Psoas muscle (tissue), 8 donors: ENCODE measurements around the gene PPIA. TPM values are rescaled to one million over a fixed set of nuclear protein-coding genes. Genes with fewer than 3 reads are reported as not detected.

Source experiments
- ATAC-seq, 4 donors: fragments of 200-7000 bp; cut with Tn5 transposase; one replicate each; pipeline ENCODE4 v1.9.1; 2020; ENCODE audit warnings: moderate library complexity in 3 of 4, mild to moderate bottlenecking in 2 of 4
- DNase-seq, 2 donors: peaks; one replicate each; pipeline ENCODE4 v3.0.0-alpha.2; 2020
- H3K27ac ChIP-seq: fragments of 200-600 bp; one replicate; pipeline ENCODE4 v1.8.0; 2022
- H3K27me3 ChIP-seq, 3 donors: fragments of 200-600 bp in 1 of 3; one replicate each; pipeline versions ENCODE4 v1.6.1 to v1.8.0; 2013 to 2022; ENCODE audit warnings: low read length in 2 of 3, mild to moderate bottlenecking in 2 of 3, moderate library complexity in 1 of 3; ENCODE audit not compliant: insufficient read depth in 3 of 3
- H3K36me3 ChIP-seq, 2 donors: fragments of 200-600 bp in 1 of 2; one replicate each; pipeline versions ENCODE4 v1.6.1 to v1.8.0; 2013 to 2022; ENCODE audit warnings: low read depth in 1 of 2, mild to moderate bottlenecking in 1 of 2, moderate library complexity in 1 of 2; ENCODE audit not compliant: insufficient read depth in 1 of 2
- H3K4me1 ChIP-seq: fragments of 200-600 bp; one replicate; pipeline ENCODE4 v1.8.0; 2022
- H3K4me3 ChIP-seq: fragments of 200-600 bp; one replicate; pipeline ENCODE4 v1.8.0; 2022; ENCODE audit warnings: mild to moderate bottlenecking
- H3K9me3 ChIP-seq: fragments of 200-600 bp; one replicate; pipeline ENCODE4 v1.8.0; 2022
- WGBS, 3 donors: extraction: QIAGEN DNeasy Blood & Tissue Kit; methylation state at CpG; one replicate each; pipeline versions ENCODE4 v1.1.6 to v1.1.7; 2013; 5-methylcytosine and 5-hydroxymethylcytosine counted together
- intact Hi-C, 2 donors: fragments of 100-400 bp; cut with DNase I; formaldehyde crosslinking; loops; one replicate each; pipeline versions ENCODE4 v1.11.0 to v1.14.2; 2022
- polyA plus RNA-seq, 3 donors: library from polyadenylated mRNA; stranded (reverse); fragments of 200-250 nt; gene quantifications; one replicate each; pipeline ENCODE4 v1.2.3, GENCODE V29; 2013
- total RNA-seq, 4 donors: library from RNA; stranded (reverse); fragmentation: NEBNext Ultra II Directional in 2 of 4; extraction: Animal tissue kit (Norgen Biotek cat#: 25700) in 2 of 4; gene quantifications; one replicate each; pipeline versions ENCODE4 v1.2.1 to v1.2.4, GENCODE V29; 2021 to 2023
- TF ChIP-seq, protein P1 (sequence below): fragments of 200-600 bp; IDR thresholded peaks from one replicate; pipeline ENCODE4 v1.8.0; 2022; ENCODE audit warnings: antibody characterized with exemption
- donor health status: healthy with polysubstance abuse.
- donor health status: DM: no; HTN: no; CAD: no; lungs with moderate emphysema.
- donor health status: Bipolar disorder and iron deficiency.
- donor health status: healthy.
- donor health status: DM: yes; HTN: yes; CAD: no.
- donor health status: DM: no; HTN: no; CAD: no.
- donor health status: DM: no; HTN: no; CAD: no.
- donor health status: DM: yes; HTN: yes; CAD: no.

PPIA gene
- total and polyA plus RNA-seq, 7 donors = 251 to 3,448 (median 725) TPM

DNA sequence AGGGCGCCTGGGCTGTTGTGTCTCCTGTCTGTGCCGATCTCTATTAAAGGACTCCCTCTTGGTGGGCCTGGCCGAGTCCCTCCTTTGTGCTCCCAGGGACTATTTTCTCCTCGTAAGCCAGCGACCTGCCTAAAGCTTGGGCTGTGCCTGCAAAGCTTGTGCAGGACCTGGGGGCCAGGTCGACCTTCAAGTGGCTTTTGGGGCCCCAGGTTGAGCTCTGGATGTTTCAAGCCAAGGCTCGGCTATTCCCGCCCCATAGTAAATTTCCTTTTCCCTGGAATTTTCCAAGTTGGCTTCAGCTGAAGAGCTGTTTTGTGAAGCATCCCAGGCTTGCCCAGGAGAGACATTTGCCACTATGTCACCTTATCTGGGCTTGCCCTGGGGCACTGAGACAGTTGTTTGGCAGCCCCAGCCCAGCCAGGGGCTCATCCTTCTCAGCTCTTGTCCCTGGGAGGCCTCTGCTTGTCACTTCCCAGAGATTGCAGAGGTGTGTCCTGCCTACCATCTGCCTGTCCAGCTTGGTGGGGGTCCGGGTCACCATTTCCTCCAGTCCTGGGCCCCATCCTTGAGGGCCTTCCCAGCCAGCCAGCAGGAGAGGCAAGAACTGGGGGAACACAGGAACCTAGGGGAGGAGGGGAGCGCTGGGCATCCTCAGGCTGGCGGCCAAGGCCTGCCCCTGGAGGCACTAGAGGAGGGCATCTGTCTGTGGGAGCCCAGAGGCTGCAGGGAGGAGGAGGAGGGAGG lies 27.7 kb upstream of the PPIA start:
- Histone ChIP-seq H3K36me3 (peaks cover 3 to 39% of the 10 kb centered on the region in 2 donors), H3K4me3 (no peak overlapping the region), H3K27ac (peak overlapping the region; percentile 62), H3K9me3 (no peaks in the 10 kb centered on the region), H3K4me1 (peaks cover 35% of the 10 kb centered on the region), H3K27me3 (no peaks in the 10 kb centered on the region)
- TF ChIP-seq, protein P1, sequence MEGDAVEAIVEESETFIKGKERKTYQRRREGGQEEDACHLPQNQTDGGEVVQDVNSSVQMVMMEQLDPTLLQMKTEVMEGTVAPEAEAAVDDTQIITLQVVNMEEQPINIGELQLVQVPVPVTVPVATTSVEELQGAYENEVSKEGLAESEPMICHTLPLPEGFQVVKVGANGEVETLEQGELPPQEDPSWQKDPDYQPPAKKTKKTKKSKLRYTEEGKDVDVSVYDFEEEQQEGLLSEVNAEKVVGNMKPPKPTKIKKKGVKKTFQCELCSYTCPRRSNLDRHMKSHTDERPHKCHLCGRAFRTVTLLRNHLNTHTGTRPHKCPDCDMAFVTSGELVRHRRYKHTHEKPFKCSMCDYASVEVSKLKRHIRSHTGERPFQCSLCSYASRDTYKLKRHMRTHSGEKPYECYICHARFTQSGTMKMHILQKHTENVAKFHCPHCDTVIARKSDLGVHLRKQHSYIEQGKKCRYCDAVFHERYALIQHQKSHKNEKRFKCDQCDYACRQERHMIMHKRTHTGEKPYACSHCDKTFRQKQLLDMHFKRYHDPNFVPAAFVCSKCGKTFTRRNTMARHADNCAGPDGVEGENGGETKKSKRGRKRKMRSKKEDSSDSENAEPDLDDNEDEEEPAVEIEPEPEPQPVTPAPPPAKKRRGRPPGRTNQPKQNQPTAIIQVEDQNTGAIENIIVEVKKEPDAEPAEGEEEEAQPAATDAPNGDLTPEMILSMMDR = no peak
- WGBS, 3 donors = 18 to 32% (median 27%) methylated on average over 11 of the region's 11 CpGs
- intact Hi-C loops = no loop called here
- no peak for DNase-seq
- ATAC-seq = peak; percentile 21 to 27 (median 24)

DNA sequence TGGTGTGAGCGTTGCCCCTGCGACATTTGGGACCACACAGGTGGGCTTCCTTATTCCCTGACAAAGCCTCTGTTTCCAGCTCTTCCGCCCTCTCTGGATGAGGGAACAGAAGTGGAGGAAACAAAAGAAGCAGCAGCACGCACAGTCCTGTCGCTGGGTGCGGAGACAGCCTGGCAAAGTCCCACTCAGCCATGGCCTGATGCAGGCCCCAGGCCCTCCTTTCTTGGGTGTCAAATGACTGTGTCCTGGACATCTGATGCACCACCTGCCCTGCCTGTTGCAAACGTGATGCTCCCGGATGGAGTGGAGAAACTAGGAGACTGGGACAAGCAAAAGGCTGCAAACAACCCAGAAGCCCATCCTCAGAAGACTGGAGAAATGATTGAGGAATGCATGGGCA lies 27.1 kb upstream of the PPIA start:
- DNase-seq = no peak
- TF ChIP-seq, protein P1 = no peak
- ATAC-seq = peak; percentile 19 to 51 (median 40)
- Histone ChIP-seq H3K4me1 (peaks cover 35% of the 10 kb centered on the region), H3K4me3 (no peak overlapping the region), H3K36me3 (peaks cover 3 to 33% of the 10 kb centered on the region in 2 donors), H3K27ac (no peak overlapping the region), H3K9me3 (no peaks in the 10 kb centered on the region), H3K27me3 (no peaks in the 10 kb centered on the region)
- intact Hi-C loops = no loop called here
- WGBS, 3 donors = 23 to 40% (median 26%) methylated on average over 8 of the region's 8 CpGs

DNA sequence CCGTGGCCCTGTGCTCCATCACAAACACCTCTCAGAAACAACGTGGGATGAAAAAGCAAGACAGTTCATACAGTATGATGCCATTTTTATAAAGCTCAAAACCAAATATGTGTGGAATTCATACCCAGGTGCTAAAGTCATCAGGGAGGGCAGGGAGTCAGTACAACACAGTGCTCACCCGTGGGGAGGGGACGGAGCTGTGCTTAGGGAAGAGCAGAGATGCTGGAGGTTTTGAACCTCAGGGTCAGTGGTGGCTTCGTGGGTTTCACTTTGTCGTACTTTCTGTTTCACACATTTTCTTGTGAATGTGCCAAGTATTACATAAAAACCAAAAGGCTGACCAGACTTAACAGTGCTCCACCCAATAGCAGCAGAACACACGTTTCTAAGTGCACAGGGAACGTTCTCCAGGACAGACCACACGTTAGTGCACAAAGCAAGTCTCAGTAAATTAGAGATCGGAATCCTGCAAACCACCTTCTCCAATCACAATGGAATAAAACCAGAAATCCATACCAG lies 26.6 kb upstream of the PPIA start:
- no peak overlapping the region for H3K27ac ChIP-seq
- intact Hi-C loops = no loop called here
- TF ChIP-seq, protein P1 = no peak
- peak in 3 of 4 donors; percentile 9 to 19 (median 13) for ATAC-seq
- DNase-seq = no peak
- H3K4me1 ChIP-seq = peaks cover 35% of the 10 kb centered on the region
- H3K36me3 ChIP-seq = peaks cover 3 to 29% of the 10 kb centered on the region in 2 donors
- H3K4me3 ChIP-seq = no peak overlapping the region
- WGBS, 3 donors = 10 to 15% (median 11%) methylated on average over 10 of the region's 10 CpGs
- no peaks in the 10 kb centered on the region for H3K27me3 ChIP-seq
- no peaks in the 10 kb centered on the region for H3K9me3 ChIP-seq

DNA sequence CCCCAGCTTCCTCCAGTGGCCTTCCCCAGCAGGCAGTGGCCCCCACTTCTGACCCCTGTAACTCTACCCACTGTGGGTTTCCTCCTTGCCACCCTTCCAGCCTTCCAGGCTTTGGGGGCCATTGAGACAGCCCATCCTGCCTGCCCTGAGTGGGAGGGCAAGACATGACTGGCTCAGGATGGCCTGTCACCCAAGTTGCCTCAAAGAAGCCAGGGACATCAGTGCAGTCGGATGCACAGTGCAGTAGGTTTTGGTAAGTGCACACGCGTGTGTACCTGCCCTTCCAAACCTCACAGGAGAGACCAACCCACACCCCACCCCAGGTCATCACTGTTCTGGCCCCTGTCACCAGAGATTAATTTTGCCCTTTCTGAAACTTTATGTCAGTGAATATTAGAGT lies 25.1 kb upstream of the PPIA start:
- TF ChIP-seq, protein P1 = no peak
- Histone ChIP-seq H3K4me3 (no peak overlapping the region), H3K4me1 (peaks cover 35% of the 10 kb centered on the region), H3K27me3 (no peaks in the 10 kb centered on the region), H3K9me3 (no peaks in the 10 kb centered on the region), H3K36me3 (peaks cover 0 to 14% of the 10 kb centered on the region in 2 donors), H3K27ac (no peak overlapping the region)
- intact Hi-C loops = no loop called here
- WGBS, 3 donors = 60 to 83% (median 60%) methylated on average over 3 of the region's 3 CpGs
- DNase-seq = no peak
- ATAC-seq = no peak
